Superior temporal gyrus (tissue), 1 donor: Measurements from ENCODE around the gene SOAT2.
"Not testable (repeated sequence)": the region's sequence is repeated elsewhere in the genome, so short reads cannot be mapped to it uniquely, and the experiment has no call there.

Experiments
- DNase-seq: peaks from one replicate; pipeline ENCODE4 v3.0.0-alpha.2; 2016; ENCODE audit errors: extremely low spot score

Gene SOAT2

DNA sequence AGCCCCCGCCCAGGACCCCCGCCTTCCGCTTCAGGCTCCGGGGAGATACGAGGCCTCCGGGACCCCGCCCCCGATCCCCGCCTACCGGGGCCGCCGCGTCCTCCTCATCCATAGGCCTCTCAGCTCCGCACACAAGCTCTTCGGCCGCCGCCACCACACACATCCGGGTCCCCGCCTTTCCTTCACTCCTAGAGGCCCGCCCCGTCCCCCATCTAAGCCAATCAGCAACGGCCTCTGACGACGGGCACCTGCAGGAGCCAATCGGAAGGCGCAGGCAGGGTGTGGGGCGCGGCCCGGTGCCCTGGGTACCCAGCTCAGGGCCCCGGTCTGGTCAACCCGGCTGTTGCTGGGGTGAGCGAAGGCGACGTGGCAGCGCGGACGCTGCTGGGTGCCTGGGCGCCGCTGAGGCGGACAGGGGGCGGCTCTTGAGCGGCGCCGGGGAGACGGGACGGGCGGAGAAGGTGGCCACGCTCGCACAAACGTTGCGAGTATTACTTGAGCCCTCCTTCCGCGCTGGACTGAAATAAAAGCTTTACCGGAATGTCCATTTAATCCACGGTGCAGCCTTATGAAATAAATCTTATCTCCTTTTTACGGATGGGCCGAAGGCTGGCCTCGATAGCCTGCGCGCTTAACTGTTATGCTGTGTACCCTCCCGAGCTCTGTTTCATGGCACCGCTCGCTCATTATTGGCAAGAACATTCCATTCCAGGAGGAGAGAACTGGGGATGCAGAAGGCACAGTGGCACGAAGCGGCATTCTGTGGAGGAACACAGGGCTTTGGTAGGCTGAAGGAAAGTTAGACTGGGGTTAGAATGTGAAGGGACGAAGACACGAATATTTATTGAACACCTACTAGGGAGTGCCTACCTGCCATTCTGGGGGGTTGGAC is 23.8 kb upstream of the SOAT2 start, which contains the start of gene SPRYD3:
Gene SPRYD3 (minus strand): TSS at position 165 of the 892 bp plus-strand sequence. CDS start 57 bp downstream, at position 108.
- peak; percentile 98 for DNase-seq

- no peak for DNase-seq
Measured at GRCh38 chr12:53082637-53083175, 20.6 kb upstream of the SOAT2 start.

GRCh38 chr12:53086361-53086760 is 16.9 kb upstream of the SOAT2 start:
- DNase-seq: no peak

DNA sequence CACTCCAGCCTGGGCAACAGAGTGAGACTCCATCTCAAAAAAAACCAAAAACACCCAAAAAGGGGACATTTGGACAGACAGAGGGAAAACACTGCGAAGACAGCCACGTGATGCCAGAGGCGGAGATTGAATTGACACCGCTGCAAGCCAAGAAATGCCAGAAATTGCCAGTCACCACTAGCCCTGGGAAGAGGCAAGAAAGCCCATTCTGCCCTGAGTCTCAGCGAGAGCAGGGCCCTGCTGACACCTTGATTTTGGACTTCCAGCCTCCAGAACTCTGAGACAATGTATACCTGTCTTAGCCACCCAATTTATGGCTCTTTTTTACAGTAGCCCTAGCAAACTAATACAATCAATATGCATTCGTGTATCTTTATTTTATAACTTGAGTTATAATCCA is 13.2 kb upstream of the SOAT2 start:
- no peak for DNase-seq

GRCh38 chr12:53090554-53090953 is 12.7 kb upstream of the SOAT2 start:
- no peak for DNase-seq

DNA sequence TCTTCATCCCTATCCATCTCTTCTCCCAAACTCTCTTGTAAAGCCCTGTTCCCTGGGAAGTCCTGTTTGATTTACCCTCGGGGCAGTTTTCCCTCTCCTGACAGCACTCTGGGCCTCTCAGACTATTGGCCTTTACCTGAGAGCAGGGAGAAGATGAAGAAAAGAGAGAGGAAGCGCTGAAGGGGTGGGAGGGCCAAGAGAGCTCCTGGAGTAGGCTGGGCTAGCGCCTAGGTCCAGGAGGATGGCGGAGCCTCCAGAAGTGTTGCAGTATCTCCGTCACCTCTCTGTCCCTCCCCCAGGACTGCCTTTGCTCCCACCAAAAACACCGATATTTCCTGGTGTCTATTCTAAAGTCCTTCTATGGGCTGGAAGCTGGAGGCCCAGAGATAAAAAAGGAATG is 11.5 kb upstream of the SOAT2 start:
- DNase-seq: no peak

- no peak for DNase-seq
Measured at GRCh38 chr12:53093777-53094393, 9.4 kb upstream of the SOAT2 start.

DNA sequence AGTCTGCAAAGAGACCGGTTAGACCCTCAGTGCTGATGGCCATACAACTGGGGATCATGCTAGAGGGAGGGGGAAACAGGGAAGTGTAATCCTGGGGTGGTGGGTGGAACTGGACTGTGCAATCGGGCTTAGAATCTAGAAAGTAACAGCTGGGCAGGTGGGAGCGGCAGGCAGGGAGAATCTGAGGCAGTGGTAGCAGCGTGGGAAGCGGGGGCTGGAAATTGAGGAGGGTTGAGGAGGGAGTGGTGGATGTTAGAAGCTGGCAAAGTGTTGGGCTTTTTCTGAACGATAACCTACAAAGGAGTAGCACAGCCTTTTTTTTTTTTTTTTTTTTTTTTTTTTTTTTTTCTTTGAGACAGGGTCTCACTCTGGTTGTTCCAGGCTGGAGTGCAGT is 8.9 kb upstream of the SOAT2 start:
- no peak for DNase-seq

DNA sequence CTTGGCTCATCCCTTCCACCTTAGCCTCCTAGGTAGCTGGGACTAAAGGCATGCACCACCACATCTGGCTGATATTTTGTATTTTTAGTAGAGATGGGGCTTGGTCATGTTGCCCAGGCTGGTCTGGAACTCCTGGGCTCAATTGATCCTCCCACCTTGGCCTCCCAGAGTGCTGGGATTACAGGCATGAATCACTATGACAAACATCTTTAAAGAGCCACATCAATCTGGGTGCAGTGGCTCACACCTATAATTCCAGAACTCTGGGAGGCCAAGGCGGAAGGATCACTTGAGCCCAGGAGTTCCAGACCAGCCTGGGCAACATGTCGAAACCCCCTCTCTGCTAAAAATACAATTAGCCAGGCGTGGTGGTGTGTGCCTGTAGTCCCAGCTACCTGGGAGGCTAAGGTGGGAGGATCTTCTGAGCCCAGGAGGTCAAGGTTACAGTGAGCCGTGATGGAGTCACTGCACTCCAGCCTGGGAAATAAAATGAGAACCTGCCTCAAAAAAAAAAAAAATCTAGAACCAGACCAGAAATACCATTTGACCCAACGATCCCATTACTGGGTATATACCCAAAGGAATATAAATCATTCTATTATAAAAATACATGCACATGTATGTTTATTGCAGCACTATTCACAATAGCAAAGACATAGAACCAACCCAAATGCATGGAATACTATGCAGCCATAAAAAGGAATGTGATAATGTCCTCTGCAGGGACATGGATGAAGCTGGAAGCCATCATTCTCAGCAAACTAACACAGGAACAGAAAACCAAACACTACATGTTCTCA is 8.3 kb upstream of the SOAT2 start:
- DNase-seq: not testable (repeated sequence)

DNA sequence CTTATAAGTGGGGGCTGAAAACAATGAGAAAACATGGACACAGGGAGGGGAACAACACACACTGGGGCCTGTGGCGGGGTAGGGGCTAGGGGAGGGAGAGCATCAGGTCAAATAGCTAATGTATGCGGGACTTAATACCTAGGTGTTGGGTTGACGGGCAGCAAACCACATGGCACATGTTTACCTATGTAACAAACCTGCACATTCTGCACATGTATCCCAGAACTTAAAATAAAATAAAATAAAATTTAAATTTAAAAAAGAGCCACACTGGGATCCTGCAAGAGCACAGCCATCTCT is 7.7 kb upstream of the SOAT2 start:
- not testable (repeated sequence) for DNase-seq

- DNase-seq: peak; percentile 26
Measured at GRCh38 chr12:53096089-53096741, 7.1 kb upstream of the SOAT2 start.

DNA sequence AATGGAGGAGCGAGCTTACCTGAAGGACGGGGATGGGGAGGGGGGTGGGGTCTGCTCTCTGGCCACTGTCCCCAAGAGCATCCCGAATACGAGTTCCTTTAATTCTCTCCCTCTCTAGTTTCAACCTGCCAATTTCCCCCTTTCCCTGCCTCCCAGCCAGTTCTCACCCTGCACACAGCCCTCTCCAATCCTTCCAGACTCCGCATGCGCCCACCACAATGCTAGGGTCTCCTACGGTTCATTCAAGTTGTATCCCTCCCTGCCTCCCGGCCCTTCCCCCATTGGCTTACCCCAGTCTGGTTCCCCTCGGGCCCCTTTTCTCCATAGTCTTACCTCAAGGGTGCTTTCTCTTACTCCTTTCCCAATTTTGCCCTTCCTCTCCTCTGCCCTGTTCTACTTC is 6.5 kb upstream of the SOAT2 start:
- DNase-seq: no peak

GRCh38 chr12:53097207-53097563 is 6.1 kb upstream of the SOAT2 start:
- DNase-seq: no peak

DNA sequence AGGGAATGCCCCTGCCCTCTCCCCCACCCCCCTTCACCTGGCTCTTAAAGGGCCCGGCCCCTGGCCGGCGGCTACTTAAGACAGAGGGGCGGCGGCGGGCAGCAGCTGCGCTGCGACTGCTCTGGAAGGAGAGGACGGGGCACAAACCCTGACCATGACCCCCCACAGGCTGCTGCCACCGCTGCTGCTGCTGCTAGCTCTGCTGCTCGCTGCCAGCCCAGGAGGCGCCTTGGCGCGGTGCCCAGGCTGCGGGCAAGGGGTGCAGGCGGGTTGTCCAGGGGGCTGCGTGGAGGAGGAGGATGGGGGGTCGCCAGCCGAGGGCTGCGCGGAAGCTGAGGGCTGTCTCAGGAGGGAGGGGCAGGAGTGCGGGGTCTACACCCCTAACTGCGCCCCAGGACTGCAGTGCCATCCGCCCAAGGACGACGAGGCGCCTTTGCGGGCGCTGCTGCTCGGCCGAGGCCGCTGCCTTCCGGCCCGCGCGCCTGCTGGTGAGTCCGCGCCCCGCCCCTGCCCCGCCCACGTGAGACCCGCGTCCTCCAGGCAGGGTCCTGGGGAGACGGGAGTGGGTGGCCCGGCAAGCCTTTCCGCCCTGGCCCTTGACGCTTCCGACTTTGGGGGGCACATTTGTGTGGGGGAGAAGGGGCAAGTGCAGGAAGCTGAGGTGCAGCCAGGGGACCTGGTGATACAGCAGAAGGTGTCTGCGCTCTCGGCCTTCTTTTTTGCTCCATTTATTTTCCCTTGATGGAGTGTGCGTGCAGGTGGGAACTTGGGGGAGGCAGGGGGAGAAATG is 5.5 kb upstream of the SOAT2 start, which contains the start of gene IGFBP6:
Gene IGFBP6 (plus strand): TSS at position 104 of the 790 bp plus-strand sequence. CDS start 51 bp downstream, at position 155.
- DNase-seq: no peak

DNA sequence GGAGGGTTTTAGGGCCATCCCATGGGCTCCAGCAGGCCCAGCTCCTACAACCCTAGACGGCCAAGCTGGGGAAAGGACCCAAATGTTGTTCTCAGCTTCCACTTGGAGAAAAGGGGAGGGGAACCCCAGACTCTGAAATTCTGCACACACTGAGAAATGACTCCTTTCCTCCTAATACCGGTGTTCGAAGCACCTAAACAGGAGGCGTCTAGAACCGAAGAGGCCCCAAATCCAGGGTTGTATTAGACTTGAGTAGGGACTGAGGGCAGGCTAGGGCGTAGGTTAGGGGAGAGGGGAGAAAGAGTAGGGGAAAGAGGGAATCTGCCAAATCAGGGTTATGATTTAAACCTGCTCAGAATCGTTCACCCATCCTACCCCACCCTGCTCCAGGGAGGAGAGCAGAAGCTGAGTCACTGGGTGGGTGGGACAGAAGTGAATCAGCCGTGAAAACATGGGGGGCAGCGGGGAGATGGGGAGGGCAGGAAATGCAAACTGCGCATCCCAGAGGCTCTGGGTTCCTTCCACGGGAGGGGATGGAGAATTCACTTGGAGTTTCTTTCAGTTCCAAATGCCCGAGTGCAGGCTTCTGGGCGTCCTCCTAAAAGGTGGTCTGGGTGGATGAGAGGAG is 4.8 kb upstream of the SOAT2 start:
- DNase-seq: peak; percentile 20

DNA sequence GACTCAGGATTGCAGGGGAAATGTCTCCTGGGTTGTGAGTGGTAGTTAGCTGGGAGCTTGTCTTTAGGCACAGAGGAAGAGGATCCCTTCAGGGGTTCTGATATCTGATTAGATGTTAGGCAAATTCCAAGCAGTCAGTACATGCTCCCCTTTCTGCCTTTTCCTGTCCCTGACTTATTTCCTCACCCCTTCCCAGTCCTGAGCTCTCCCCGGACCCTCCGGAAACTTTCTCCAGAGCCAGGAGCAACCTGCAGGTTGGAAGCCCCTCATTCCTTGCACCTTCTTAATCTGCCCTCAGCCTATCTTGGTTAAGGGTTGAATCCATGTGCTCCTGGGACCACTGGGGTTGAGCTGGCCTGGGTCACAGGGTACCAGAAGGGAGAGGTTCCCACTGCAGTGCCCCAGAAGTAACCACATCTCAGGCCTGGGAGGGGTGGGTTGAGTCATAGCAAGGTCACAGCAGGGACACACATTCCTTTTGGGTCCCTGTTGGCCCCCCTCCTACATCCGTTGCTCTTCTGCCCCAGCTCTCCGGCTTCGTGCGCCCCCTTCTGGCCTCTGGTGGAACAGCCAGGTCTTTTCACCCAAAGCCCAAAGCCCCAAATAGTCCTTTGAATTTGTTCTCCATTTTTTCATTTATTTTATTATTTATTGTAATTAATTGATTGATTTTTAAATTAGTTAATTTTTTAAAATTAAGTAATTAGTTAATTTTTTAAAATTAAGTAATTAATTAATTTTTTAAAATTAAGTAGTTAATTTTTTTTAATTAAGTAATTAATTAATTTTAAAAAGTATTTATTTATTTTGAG is 4.0 kb upstream of the SOAT2 start:
- DNase-seq: peak; percentile 87

- DNase-seq: no peak
Measured at GRCh38 chr12:53100466-53101151, 2.7 kb upstream of the SOAT2 start.

DNA sequence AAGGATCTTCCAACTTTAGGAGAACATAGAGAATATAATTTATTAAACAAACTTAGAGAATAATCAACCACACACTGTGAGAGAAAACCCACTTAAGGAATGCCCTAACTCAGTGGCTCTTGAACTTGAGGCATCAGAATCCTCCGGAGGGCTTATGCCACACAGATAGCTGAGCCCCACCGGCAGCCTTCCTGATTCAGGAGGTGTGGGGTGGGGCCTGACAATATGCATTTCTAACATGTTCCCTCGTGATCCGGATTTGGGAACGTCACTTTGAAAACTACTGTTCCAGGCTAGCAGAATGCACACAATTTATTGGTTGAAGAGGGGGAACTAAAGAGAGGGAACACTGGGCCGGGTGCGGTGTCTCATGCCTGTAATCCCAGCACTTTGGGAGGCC is 2.0 kb upstream of the SOAT2 start:
- no peak for DNase-seq
